ENCODE measurements around the gene CTSG.
A peak's percentile ranks its signal among the peaks of the same experiment; 100 is the strongest.

CTSG gene

DNA sequence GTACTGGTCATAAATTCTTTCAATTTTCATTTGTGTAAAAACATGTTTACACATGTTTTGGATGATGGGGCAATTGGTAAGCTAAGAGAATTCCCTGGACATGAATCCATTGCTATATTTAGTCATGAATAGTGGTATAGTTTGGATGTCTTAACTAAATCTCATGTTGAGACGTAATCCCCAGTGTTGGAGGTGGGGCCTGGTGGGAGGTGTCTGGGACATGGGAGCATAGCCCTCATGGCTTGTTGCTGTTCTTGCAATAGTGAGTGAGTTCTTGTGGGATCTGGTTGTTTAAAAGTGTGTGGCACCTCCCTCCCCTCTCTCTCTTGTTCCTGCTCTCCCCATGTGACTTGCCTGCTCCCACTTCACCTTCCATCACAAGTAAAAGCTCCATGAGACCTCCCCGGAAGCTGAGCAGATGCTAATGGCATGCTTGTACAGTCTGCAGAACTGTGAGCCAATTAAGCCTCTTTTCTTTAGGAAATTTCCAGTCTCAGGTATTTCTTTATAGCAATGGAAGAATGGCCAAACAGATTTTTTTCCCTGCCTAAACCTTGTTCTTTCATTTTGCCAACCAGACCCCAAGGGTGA lies 33.6 kb downstream of the CTSG start:
- no peak for DNase-seq

DNA sequence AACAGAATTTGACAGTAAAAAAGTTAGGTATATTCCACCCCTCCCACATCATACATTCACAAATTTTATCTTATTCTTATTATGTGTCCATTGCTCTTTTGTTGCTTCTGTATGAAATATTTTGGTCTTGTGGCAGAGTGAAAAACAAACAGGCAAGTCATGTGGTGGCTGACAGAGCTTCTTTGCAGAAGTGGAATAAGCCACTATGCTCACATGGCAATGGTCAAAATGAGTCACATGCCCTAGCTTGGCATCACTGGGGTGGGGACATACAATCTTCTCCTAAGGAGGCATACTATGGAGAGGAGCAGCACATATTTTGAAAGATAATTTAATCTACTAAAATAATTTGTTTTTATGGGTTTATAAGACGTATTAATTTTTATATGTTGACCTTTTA lies 40.3 kb downstream of the CTSG start:
- DNase-seq = no peak

DNA sequence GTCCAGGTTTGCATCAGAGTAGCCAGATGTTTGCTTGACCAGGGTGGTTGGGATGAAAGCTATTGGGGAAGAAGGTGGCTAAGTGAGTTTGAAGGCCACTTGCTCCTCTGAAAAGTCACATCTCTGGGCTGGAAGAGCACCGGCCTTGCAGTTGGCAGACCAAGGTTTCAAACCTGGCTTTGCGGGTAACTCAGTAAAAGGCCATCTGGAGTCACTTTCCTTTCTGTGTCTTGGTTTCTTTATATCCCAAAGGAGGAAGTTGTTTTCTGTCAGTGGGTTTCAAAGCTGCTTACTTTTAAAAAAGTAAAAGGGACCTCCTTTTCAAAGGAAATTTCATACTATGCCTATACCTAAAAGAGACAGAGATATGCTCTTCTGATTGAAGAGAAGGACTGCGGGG lies 41.8 kb downstream of the CTSG start:
- DNase-seq = no peak

DNA sequence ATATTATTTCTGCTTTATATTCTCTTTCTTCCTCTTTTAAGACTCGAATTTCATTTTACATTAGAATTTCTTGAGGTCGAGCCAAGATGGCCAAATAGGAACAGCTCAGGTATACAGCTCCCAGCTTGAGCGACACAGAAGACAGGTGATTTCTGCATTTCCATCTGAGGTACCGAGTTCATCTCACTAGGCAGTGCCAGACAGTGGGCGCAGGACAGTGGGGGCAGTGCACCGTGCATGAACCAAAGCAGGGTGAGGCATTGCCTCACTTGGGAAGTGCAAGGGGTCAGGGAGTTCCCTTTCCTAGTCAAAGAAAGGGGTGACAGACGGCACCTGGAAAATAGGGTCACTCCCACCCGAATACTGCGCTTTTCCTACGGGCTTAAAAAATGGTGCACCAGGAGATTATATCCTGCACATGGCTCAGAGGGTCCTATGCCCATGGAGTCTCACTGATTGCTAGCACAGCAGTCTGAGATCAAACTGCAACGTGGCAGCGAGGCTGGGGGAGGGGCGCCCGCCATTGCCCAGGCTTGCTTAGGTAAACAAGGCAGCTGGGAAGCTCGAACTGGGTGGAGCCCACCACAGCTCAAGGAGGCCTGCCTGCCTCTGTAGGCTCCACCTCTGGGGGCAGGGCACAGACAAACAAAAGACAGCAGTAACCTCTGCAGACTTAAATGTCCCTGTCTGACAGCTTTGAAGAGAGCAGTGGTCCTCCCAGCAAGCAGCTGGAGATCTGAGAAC lies 50.0 kb downstream of the CTSG start:
- peak; percentile 32 for DNase-seq
